HL-60 (cell line): ENCODE data around the gene MYL6B.

Source experiments
- DNase-seq, 2 experiments: peaks; one replicate each; pipeline ENCODE4 v3.0.0-alpha.2; 2010 to 2020; ENCODE audit warnings: low read depth in 1 of 2, low spot score in 1 of 2
- H3K27ac ChIP-seq: fragments of 250-450 bp; sonication (Bioruptor Pico); replicated peaks from 2 replicates; pipeline ENCODE4 v1.5.1; 2020; ENCODE audit warnings: mild to moderate bottlenecking, moderate library complexity
- H3K27me3 ChIP-seq: fragments of 250-450 bp; sonication (Bioruptor Pico); 2 replicates; pipeline ENCODE4 v1.5.1; 2021; ENCODE audit warnings: mild to moderate bottlenecking, moderate library complexity; ENCODE audit not compliant: insufficient read depth, poor library complexity, severe bottlenecking
- H3K4me3 ChIP-seq: replicated peaks from 2 replicates; pipeline ENCODE4 v1.5.1; 2011; ENCODE audit warnings: mild to moderate bottlenecking, control low read depth, low read length; ENCODE audit not compliant: insufficient read depth
- CTCF ChIP-seq: IDR thresholded peaks from one replicate; pipeline ENCODE4 v1.5.1; 2011; ENCODE audit warnings: low read length, control low read depth, inconsistent platforms; ENCODE audit not compliant: insufficient read depth
- GABPA ChIP-seq: IDR thresholded peaks from 2 replicates; pipeline ENCODE4 v1.6.1; 2012; ENCODE audit warnings: low read depth
- POLR2AphosphoS5 ChIP-seq: IDR thresholded peaks from 2 replicates; pipeline ENCODE4 v1.6.1; 2012; ENCODE audit warnings: low read depth
- REST ChIP-seq: IDR thresholded peaks from 2 replicates; pipeline ENCODE4 v1.6.1; 2012; ENCODE audit warnings: low read depth; ENCODE audit not compliant: insufficient replicate concordance
- SPI1 ChIP-seq: IDR thresholded peaks from 2 replicates; pipeline ENCODE4 v1.6.1; 2012; ENCODE audit warnings: low read depth, mild to moderate bottlenecking, borderline replicate concordance

The MYL6B gene

DNA sequence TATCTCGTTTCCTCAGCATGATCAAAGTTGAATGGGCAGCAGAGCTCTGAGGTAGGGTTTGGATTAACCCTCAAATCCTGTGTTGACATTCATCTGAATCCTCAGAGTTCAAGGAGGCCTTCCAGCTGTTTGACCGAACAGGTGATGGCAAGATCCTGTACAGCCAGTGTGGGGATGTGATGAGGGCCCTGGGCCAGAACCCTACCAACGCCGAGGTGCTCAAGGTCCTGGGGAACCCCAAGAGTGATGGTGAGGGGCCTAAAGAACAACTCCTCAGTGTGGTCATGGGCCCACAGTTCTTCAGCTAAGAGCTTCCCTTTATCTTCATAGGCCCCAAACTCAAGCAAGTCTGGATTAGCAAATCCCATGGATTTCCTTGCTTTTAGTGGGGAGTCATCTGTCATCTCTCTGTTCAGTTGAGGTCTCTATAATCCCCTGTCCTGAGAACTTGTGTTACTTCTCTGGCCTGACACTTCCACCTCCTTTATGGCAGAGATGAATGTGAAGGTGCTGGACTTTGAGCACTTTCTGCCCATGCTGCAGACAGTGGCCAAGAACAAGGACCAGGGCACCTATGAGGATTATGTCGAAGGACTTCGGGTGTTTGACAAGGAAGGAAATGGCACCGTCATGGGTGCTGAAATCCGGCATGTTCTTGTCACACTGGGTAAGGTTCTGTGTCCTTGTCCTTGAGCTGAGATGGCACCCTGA lies 7.2 kb downstream of the MYL6B start:
- peak overlapping the region; percentile 64 for H3K4me3 ChIP-seq
- DNase-seq = no peak
- no peaks in the 10 kb centered on the region for H3K27me3 ChIP-seq
- H3K27ac ChIP-seq = peak overlapping the region; percentile 96
- no peak for TF ChIP-seq POLR2AphosphoS5
- no peak for TF ChIP-seq GABPA
- TF ChIP-seq CTCF = no peak
- no peak for TF ChIP-seq SPI1
- TF ChIP-seq REST = no peak

DNA sequence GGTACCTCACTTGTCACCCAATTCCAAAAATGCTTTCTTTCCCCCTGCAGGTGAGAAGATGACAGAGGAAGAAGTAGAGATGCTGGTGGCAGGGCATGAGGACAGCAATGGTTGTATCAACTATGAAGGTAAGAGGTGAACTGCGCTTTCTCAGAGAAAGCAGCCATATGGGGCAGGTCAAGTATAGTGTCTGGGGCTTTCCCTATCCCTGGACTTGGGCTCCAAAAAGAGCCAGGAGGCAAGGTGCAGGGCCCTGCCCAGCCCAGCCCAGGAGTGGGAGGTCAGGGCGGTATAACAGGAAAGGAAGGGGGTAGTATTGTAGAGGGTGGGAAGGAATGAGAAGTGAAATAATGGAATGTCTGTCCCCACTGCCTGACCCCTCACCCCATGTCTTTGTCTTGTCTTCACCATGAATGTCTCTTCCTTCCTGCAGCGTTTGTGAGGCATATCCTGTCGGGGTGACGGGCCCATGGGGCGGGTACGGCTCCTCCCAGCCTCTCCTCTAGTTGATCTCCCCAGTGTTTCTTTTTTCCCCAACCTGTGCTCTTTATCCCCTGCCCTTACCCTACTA lies 7.9 kb downstream of the MYL6B start:
- Histone ChIP-seq H3K4me3 (peak overlapping the region; percentile 64), H3K27ac (no peak overlapping the region), H3K27me3 (no peaks in the 10 kb centered on the region)
- peak in 1 of 2 experiments; percentile 10 for DNase-seq
- TF ChIP-seq GABPA (no peak), CTCF (no peak), SPI1 (no peak), REST (peak; percentile 29), POLR2AphosphoS5 (0 out of 2 replicates have a peak, but pooled peaks have one; percentile 53)

- DNase-seq = no peak
- no peak overlapping the region for H3K4me3 ChIP-seq
- no peak for TF ChIP-seq REST
- no peak; the same call in 1 of the 2 replicates for TF ChIP-seq POLR2AphosphoS5
- TF ChIP-seq CTCF = no peak
- no peak for TF ChIP-seq SPI1
- no peak for TF ChIP-seq GABPA
- H3K27ac ChIP-seq = no peak overlapping the region
- H3K27me3 ChIP-seq = no peaks in the 10 kb centered on the region
Measured at GRCh38 chr12:56160894-56161689, 8.7 kb downstream of the MYL6B start.
